ENCODE data around the gene CD209. TPM values are rescaled to one million over a fixed set of nuclear protein-coding genes. Genes with fewer than 3 reads are reported as not detected.
"Not testable (repeated sequence)": the region's sequence is repeated elsewhere in the genome, so short reads cannot be mapped to it uniquely, and the experiment has no call there.

CD209 gene, protein sequence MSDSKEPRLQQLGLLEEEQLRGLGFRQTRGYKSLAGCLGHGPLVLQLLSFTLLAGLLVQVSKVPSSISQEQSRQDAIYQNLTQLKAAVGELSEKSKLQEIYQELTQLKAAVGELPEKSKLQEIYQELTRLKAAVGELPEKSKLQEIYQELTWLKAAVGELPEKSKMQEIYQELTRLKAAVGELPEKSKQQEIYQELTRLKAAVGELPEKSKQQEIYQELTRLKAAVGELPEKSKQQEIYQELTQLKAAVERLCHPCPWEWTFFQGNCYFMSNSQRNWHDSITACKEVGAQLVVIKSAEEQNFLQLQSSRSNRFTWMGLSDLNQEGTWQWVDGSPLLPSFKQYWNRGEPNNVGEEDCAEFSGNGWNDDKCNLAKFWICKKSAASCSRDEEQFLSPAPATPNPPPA
- total RNA-seq, result not detected

DNA sequence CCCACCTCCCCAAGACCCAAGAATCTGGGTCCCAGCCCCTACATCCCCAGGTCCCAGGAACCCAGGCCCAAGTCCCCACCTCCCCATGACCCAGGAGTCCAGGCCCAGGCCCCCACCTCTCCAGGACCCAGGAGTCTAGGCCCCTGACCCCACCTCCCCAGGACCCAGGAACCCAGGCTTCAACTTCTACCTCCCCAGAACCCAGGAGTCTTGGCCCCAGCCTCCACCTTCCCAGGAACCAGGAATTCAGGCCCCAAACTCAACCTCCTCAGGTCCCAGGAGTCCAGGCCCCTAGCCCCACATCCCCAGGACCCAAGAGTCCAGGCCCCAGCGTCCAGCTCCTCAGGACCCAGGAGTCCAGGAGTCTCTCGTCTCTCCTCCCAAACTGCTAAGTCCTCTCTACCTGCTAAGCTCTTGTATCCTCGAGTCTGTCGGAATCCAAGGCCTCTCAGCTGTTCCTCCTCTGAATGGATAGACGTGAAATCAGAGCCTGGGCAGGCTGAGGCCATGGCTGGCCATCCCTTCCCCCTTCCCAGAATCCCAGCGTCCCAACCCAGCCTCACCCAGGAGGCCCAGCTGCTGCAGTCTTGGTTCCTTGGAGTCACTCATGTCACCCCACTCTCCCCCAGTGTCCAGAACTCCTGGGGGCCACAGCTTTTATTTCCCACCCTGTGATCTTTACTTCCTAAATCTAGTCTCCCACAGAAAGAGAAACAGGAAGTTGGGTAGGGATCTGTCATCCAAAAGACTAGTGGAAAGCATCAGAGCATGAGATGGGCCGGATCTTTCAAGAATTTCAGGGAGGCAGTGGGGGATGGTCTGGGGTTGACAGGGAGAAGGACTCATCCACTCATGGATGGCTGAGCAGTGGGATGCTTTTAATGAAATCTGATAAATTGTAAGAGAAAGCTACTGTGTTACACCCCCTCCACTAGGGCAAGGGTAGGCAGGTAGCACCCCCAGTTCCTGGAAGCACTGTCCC, at the start of gene CD209:
Gene CD209 (minus strand): TSS at position 632 of the 982 bp plus-strand sequence. CDS start 23 bp downstream, at position 609.
- H3K4me3 Mint-ChIP-seq, result no peak within 1 kb of the TSS
- ChIA-PET CTCF (interaction anchor here (1.2 kb wide), 1 partner anchor 66 kb away, joined by 3 read pairs; the partner anchor contains the start of gene TRAPPC5), POLR2A (no interaction called here)
- H3K27me3 Mint-ChIP-seq (ENCODE audit: low read depth), result peaks cover 4% of the 10 kb centered on the region
- H3K4me1 Mint-ChIP-seq (ENCODE audit: low read depth), result no peaks in the 10 kb centered on the region
- no peak within 1 kb of the TSS for H3K27ac Mint-ChIP-seq
- H3K9me3 Mint-ChIP-seq (ENCODE audit: insufficient read depth), result peaks cover 6% of the 10 kb centered on the region
- H3K36me3 Mint-ChIP-seq (ENCODE audit: low read depth), result no peaks in the 10 kb centered on the region
- DNase-seq (no peak), ATAC-seq (no peak)

DNA sequence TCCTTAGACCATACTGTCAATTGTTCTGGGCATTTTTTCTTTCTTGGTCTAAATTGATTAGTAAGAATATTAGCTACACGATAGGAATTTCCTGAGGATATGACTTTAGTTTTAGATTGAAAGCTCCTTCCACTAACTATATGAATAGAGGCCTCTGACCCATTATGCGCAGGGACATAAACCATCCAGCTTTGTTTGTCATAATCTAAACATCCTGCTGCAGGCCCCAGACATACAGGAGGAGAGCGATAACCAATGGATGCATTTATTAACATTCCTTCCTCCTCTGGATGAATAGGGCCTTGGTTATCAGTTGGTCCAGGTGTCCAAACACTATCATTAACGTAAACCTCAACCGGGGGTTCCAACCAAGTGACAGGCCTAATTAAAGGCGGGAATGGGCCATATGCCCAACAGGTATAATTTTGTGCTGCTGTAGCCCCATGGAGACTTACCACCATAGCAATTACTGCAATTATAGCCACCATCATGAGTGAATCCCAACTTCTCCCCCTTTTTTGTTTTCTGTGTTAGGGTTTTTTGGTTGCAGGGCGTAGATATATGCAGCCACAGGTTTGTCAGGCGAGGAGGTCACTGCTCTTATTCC, 48.3 kb upstream of the CD209 start:
- H3K27ac Mint-ChIP-seq, result no peak overlapping the region
- ChIA-PET CTCF (interaction anchor here (0.6 to 1.5 kb wide), 2 partner anchors 115 to 602 kb away, joined by 3 to 6 read pairs; partner anchors contain the start of gene TRAPPC5), POLR2A (no interaction called here)
- peaks cover 32% of the 10 kb centered on the region for H3K27me3 Mint-ChIP-seq (ENCODE audit: low read depth)
- H3K9me3 Mint-ChIP-seq (ENCODE audit: insufficient read depth), result no peaks in the 10 kb centered on the region
- H3K36me3 Mint-ChIP-seq (ENCODE audit: low read depth), result no peaks in the 10 kb centered on the region
- DNase-seq, result no peak
- H3K4me1 Mint-ChIP-seq (ENCODE audit: low read depth), result peaks cover 3% of the 10 kb centered on the region
- H3K4me3 Mint-ChIP-seq, result no peak overlapping the region
- no peak for ATAC-seq

DNA sequence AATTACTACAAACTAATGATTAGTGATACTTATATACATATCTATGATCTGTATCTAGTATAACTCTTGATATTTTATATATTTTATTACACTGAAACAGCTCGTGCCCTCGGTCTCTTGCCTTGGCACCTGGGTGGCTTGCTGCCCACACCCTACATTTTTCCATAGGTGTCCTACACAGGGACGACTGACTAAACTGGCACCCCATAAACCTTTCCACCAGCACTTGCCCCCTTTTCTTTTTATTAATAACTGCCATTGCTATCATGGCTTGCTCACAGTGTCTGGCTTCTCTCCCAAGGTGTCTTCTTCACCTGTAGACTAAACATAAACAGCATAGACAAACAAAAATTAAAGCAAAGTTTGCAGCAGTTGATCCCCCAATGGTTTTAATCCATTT, 46.2 kb upstream of the CD209 start:
- H3K9me3 Mint-ChIP-seq (ENCODE audit: insufficient read depth), result no peaks in the 10 kb centered on the region
- ChIA-PET POLR2A (no interaction called here), CTCF (no interaction called here)
- H3K4me3 Mint-ChIP-seq, result no peak overlapping the region
- no peaks in the 10 kb centered on the region for H3K36me3 Mint-ChIP-seq (ENCODE audit: low read depth)
- DNase-seq (no peak), ATAC-seq (no peak)
- H3K27me3 Mint-ChIP-seq (ENCODE audit: low read depth), result peaks cover 33% of the 10 kb centered on the region
- H3K4me1 Mint-ChIP-seq (ENCODE audit: low read depth), result peaks cover 2% of the 10 kb centered on the region
- no peak overlapping the region for H3K27ac Mint-ChIP-seq

DNA sequence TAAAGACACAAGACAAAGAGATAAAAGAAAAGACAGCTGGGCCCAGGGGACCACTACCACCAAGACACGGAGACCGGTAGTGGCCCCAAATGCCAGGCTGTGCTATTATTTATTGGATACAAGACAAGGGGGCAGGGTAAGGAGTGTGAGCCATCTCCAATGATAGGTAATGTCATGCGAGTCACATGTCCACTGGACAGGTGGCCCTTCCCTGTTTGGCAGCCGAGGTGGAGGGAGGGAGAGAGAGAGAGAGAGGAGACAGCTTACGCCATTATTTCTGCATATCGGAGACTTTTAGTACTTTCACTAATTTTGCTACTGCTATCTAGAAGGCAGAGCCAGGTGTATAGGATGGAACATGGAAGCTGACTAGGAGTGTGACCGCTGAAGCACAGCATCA, 45.4 kb upstream of the CD209 start:
- ATAC-seq; H3K36me3 Mint-ChIP-seq (ENCODE audit: low read depth); DNase-seq; H3K4me1 Mint-ChIP-seq (ENCODE audit: low read depth); H3K27ac Mint-ChIP-seq; CTCF ChIA-PET; POLR2A ChIA-PET; H3K4me3 Mint-ChIP-seq; H3K9me3 Mint-ChIP-seq (ENCODE audit: insufficient read depth): not testable (repeated sequence)
- peaks cover 35% of the 10 kb centered on the region for H3K27me3 Mint-ChIP-seq (ENCODE audit: low read depth)

DNA sequence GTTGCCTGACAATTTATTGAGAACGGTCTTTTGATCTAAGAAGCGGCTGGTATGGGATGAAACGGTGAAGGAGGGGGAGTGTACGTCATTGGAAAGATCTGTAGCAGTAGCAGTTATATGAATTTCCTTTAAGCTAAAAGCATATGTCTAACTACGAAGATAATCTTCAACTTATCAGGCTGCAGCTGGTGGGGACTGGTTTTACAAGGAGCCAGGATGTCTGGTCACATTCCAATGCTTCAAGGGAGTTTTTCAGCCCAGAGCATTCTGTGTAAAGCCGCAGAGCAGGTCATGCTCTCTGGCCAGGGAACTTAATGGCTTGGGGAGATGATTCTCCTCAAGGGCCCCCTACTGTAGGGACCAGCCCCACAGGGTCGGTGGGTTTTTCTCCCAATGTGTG, 44.9 kb upstream of the CD209 start:
- POLR2A ChIA-PET, result no interaction called here
- no peak for ATAC-seq
- Mint-ChIP-seq H3K9me3 (ENCODE audit: insufficient read depth) (no peaks in the 10 kb centered on the region), H3K36me3 (ENCODE audit: low read depth) (no peaks in the 10 kb centered on the region), H3K27ac (no peak overlapping the region), H3K27me3 (ENCODE audit: low read depth) (peaks cover 36% of the 10 kb centered on the region), H3K4me1 (ENCODE audit: low read depth) (peaks cover 2% of the 10 kb centered on the region), H3K4me3 (no peak overlapping the region)
- no peak for DNase-seq
- CTCF ChIA-PET, result no interaction called here

DNA sequence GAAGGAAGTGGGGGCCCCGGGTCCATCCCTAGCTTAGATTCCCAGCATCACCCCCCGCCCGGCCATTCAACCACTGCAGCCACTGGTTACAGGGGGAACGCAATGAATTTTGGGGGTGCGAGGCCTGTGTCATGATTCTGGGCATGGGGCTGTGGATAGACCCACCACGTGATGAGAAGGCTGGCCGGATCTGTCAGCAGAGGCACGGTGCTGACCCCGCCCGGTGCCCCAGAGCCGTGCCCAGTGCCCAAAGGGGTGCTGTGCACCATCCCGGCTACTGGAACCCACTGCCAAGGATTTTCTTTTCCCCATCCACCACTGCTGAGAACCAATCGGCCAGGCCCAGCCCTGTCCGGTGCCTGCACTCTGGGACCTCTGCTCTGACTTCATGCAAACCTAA, 43.1 kb upstream of the CD209 start:
- POLR2A ChIA-PET, result interaction anchor here (0.5 kb wide), 1 partner anchor 9 kb away, joined by 3 read pairs; no protein-coding TSS in a partner anchor
- Mint-ChIP-seq H3K4me3 (no peak overlapping the region), H3K27me3 (ENCODE audit: low read depth) (peaks cover 34% of the 10 kb centered on the region), H3K4me1 (ENCODE audit: low read depth) (peaks cover 2% of the 10 kb centered on the region), H3K36me3 (ENCODE audit: low read depth) (no peaks in the 10 kb centered on the region), H3K9me3 (ENCODE audit: insufficient read depth) (no peaks in the 10 kb centered on the region), H3K27ac (no peak overlapping the region)
- CTCF ChIA-PET, result interaction anchor here (1.2 kb wide), 1 partner anchor 112 kb away, joined by 4 read pairs; no protein-coding TSS in a partner anchor
- DNase-seq (no peak), ATAC-seq (no peak)

DNA sequence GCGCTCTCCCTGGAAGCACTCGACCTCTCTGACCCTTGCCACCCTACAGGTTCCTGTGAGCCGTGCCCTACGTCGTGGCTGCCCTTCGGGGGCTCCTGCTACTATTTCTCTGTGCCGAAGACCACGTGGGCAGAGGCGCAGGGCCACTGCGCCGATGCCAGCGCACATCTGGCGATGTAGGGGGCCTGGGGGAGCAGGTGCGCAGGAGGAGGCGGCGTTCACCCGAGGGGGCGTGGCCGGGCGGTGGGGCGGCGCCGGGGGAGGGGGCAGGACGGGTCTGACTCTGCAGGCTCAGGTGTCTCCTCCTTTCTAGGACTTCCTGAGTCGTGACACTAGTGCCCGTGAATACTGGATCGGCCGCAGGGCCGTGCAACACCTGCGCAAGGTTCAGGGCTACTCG, 42.1 kb upstream of the CD209 start:
- Mint-ChIP-seq H3K27ac (no peak overlapping the region), H3K4me1 (ENCODE audit: low read depth) (peaks cover 2% of the 10 kb centered on the region), H3K27me3 (ENCODE audit: low read depth) (peaks cover 34% of the 10 kb centered on the region), H3K4me3 (no peak overlapping the region), H3K36me3 (ENCODE audit: low read depth) (no peaks in the 10 kb centered on the region), H3K9me3 (ENCODE audit: insufficient read depth) (no peaks in the 10 kb centered on the region)
- CTCF ChIA-PET, result no interaction called here
- no peak for ATAC-seq
- no peak for DNase-seq
- POLR2A ChIA-PET, result no interaction called here

DNA sequence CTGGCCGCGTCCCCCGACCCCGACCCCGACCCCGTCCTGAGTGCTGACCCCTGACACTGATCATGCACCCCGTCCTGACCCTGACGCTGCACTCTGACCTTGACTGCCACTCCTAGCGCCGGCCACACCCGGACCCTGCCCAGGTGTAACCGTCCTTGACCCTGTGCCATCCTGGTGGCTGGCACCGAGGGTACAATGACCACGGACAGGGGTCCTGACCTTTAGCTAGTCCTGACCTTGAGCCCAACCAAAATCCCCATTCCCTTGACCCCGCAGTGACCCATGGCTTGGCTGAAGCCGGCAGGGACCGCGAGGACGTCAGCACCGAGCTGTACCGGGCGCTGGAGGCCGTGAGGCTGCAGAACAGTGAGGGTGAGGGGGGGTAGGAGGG, 41.6 kb upstream of the CD209 start:
- H3K4me1 Mint-ChIP-seq (ENCODE audit: low read depth), result peaks cover 2% of the 10 kb centered on the region
- DNase-seq, result no peak
- H3K27ac Mint-ChIP-seq, result no peak overlapping the region
- H3K9me3 Mint-ChIP-seq (ENCODE audit: insufficient read depth), result no peaks in the 10 kb centered on the region
- ATAC-seq, result no peak
- POLR2A ChIA-PET, result no interaction called here
- no peak overlapping the region for H3K4me3 Mint-ChIP-seq
- no peaks in the 10 kb centered on the region for H3K36me3 Mint-ChIP-seq (ENCODE audit: low read depth)
- H3K27me3 Mint-ChIP-seq (ENCODE audit: low read depth), result peaks cover 36% of the 10 kb centered on the region
- CTCF ChIA-PET, result no interaction called here

DNA sequence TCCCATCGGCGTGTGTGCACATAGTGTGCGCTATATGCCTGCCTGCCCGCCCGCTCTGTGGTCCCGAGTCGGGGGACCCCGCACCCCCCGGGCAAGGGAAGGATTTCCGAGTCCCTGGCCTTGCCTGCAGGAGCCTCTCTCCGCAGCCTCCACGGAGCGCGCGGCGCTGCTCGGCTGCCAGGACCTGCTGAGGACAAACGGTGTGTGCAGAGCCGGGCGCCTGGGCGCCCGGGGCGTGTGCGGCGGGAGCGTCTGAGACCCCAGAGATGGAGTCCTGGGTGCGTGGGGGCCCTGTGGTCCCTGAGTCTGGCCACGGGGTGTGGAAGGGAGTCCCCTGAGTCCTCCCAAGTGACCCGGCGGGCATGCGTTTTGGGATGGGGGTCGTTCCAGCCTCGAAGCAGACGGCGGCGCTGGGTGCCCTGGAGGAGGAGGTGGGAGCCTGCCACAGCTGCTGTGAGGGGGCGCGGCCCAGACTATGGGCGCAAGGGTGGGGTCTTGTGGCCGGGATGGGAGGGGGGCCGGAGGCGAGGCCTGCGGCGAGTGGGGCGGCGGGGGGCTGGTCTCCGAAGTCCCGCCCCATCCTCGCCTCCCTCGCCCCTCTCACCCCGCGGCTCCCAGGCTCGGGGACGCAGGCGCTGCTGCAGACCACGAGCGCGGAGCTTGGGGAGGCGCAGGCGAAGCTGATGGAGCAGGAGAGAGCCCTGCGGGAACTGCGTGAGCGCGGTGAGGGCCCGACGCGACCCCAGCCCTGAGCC, 41.0 kb upstream of the CD209 start:
- ATAC-seq (no peak), DNase-seq (no peak)
- H3K36me3 Mint-ChIP-seq (ENCODE audit: low read depth), result no peaks in the 10 kb centered on the region
- H3K27ac Mint-ChIP-seq, result no peak overlapping the region
- CTCF ChIA-PET, result no interaction called here
- peaks cover 42% of the 10 kb centered on the region for H3K27me3 Mint-ChIP-seq (ENCODE audit: low read depth)
- H3K4me1 Mint-ChIP-seq (ENCODE audit: low read depth), result peaks cover 2% of the 10 kb centered on the region
- H3K9me3 Mint-ChIP-seq (ENCODE audit: insufficient read depth), result no peaks in the 10 kb centered on the region
- POLR2A ChIA-PET, result no interaction called here
- H3K4me3 Mint-ChIP-seq, result no peak overlapping the region

DNA sequence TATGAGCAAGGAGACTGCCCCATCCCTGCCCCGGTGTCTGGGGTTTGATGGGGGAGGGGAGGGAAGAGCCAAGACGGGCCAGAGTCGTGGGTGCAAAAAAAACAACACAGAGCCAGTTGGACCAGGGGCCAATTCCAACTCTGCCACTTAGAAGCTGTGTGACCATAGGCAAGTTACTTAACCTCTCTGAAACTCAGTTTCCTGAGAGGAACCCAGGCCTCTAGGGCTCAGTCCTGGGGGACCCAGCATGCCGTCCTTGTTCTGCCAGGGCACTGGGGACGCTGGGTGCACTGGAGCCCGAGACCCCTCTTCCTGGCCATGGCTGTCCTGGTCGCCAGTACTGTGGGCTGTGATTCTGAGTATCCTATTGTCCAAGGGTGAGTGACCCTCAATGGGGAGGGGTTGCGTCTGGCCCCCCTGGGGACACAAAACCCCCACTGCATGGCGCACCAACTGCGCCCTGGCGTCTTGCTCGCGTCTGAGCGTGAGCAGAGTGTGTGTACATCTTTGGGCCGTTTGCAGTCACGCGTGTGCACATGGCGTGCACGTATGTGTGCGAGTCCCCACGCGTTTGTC, 40.4 kb upstream of the CD209 start:
- DNase-seq, result no peak
- ChIA-PET CTCF (no interaction called here), POLR2A (no interaction called here)
- Mint-ChIP-seq H3K4me3 (no peak overlapping the region), H3K27me3 (ENCODE audit: low read depth) (peaks cover 41% of the 10 kb centered on the region), H3K36me3 (ENCODE audit: low read depth) (no peaks in the 10 kb centered on the region), H3K27ac (no peak overlapping the region), H3K4me1 (ENCODE audit: low read depth) (peaks cover 2% of the 10 kb centered on the region), H3K9me3 (ENCODE audit: insufficient read depth) (no peaks in the 10 kb centered on the region)
- ATAC-seq, result no peak

DNA sequence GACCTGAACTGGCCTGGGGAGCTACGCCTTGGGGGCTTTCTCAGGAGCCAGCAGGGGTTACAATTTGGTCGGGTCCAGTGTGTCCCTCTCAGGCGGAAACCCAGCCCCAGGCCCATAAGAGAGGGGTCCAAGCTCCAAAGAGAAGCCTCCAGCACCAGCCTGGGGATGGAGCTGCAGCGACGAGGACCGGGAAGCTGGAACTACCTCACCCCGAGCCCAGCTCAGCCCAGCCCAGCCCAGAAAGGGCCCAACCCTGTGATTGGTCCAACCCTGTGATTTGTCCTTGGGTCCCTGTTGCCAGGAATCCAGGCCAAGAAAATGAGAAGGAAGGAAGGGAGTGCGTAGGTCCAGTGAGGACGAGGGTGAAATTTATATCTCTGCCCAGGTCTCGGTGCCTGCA, 39.8 kb upstream of the CD209 start:
- no peak overlapping the region for H3K4me3 Mint-ChIP-seq
- POLR2A ChIA-PET, result no interaction called here

More for the DNA sequence above, 39.8 kb upstream of the CD209 start:
- ATAC-seq, result no peak
- CTCF ChIA-PET, result no interaction called here
- H3K4me1 Mint-ChIP-seq (ENCODE audit: low read depth), result peaks cover 2% of the 10 kb centered on the region
- DNase-seq, result no peak
- peaks cover 37% of the 10 kb centered on the region for H3K27me3 Mint-ChIP-seq (ENCODE audit: low read depth)
- H3K36me3 Mint-ChIP-seq (ENCODE audit: low read depth), result no peaks in the 10 kb centered on the region
- no peaks in the 10 kb centered on the region for H3K9me3 Mint-ChIP-seq (ENCODE audit: insufficient read depth)
- no peak overlapping the region for H3K27ac Mint-ChIP-seq

Data from activated CD8-positive, alpha-beta T cell treated with anti-CD3 and anti-CD28 coated beads, Interleukin-2, amount 10 ng/mL, durations not matched to agents 7 days and 5 days (primary cell).